SK-N-DZ (cell line): ENCODE data around the gene AMBRA1.

ENCODE experiments used
- DNase-seq: peaks from one replicate; pipeline ENCODE4 v3.0.0-alpha.2; 2015; ENCODE audit warnings: low spot score

AMBRA1 gene

GRCh38 chr11:46404476-46405017 is 189.3 kb downstream of the AMBRA1 start:
- DNase-seq, result no peak

DNA sequence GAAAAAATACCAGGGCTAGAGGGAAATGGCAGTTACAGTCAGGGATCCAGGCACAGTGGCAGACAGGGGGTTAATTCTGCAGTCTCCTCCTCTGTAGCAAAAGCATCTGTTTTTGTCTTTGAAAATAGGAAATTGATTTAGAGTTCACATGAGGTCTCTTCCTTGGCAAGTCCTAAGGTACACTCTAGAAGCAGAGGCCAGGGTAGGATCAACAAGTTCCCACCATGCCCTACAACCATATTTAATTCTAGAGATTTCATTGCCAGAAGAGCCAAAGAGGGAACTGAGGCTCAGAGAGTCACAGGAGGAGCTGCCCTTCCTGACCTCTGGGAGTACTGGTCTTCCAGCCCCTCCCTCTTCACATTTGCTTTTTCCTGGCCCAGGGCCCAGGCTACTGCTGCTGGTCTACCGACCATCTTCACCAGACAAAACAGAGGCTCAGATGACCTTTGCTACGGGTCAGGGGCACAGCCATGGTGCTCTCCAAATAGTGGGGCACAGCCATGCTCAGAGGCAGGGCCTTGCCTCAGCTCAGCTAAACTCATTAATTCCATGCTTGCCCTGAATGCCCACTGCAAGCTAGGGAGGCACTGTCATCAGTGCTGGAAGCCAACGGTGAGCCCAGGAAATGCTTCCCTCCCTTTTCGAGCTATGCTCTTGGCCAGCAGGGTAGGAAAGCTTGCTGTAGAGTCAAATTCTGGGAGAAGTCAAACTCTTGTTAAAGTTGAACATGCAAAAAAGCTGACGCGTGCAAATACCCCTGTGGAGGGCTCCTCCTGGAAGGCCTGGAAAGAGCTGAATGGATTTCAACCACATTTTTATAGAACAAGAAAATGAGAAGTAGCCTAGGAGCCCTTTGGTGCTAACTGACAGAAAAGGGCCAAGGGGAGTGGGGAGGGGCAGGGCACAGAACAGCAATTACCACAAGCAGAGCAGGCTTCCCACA is 190.6 kb downstream of the AMBRA1 start:
- no peak for DNase-seq

GRCh38 chr11:46397526-46397925 is 196.3 kb downstream of the AMBRA1 start:
- no peak for DNase-seq

DNA sequence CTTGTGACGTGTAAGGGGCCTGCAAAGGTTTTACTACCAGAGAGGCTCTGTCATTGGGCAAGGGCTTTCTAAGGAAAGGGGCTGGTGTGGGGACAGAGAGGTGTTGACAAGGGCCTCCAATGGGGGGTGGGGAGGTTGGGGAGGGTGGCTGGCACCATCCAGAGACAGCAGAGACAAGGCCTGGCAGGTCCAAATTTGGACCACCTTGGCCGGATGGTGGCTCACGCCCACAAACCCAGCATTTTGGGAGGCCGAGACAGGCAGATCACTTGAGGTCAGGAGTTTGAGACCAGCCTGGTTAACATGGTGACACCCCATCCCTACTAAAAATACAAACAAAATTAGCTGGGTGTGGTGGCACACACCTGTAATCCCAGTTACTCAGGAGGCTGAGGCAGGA is 200.1 kb downstream of the AMBRA1 start:
- no peak for DNase-seq

GRCh38 chr11:46393231-46393616 is 200.6 kb downstream of the AMBRA1 start:
- no peak for DNase-seq

DNA sequence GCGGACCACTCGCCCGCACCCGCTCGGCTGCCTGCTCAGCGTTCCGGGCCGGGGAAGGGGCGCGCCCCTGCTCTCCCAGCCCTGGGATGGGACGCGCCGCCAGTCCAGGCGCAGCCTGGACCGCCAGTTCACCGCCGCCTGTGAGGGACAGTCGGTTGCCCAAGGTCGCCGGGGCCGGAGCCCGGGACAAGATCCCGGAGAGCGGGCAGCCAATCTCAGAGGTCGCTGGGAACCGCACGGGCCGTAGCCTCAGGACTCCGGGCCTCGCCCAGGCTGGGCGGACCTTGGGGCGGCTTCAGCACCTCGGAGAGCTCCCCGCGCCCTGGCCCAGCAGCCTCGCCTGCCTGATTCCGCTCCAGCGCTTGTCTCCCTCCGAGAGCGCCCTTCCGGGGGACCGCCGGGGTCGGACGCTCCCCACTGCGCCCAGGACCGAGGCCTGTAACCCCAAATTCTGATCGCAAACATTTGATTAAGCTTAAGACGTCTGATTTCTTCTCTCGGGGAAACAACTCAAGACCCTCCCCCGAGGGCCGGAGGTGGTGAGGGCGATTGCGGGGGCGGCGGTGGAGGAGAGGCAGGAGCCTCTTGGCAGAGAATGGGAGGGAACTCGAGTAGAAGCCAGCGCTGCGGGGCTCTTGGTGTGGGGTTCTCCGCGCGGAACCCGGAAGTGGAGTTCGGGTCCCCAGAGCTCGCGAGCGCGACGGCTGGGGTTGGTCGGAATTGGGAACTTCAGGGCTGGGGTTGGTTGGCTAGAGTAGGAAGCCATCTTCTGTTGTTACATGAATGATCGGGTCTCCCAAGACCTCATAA is 201.2 kb downstream of the AMBRA1 start:
- peak; percentile 54 for DNase-seq

DNA sequence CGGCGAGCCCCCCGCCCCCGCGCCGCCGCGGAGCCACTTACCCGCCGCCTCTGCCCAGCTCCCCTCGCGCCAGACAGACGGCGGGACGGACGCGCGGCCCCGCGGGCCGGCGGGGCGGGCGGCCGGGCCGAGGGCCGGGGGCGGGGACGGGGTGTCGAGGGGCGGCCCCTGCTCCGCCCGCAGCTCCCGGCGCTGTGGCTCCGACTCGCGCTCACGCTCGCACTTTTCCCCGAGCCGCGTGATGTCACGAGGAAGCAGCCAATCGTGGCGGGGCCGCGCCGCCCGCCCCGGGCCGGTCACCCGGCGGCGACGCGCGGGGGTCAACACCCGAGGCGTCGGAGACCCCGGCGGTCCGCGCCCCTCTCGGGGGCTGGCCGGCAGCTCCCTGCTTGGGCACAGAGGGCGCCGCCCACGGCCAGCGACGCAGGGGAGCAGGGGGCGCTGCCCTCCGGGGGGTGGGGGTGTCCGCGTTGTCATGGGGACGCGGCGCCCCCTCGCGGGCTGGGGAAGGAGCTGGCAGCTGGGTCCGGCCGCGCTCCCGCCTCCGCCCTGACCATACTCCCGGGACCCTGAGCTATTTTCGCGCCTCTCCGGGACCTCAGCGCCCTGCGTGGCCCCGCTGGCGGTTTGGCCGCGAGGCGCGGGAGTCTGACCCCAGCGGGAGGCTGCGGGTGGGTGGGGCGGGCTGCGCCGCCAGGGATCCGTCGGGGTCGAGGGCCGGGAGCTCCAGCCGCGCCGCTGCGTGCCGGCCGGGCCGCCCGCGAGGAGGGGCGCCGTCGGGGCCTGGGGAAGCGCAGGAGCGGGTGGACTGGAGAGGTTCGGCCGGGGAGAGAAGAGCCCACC is 202.0 kb downstream of the AMBRA1 start, which contains the start of gene CHRM4:
TSS of gene CHRM4 (minus strand) at position 199 of the 843 bp plus-strand sequence. CDS start 5,219 bp downstream, outside the sequence.
- peak; percentile 82 for DNase-seq

GRCh38 chr11:46391186-46391577 is 202.6 kb downstream of the AMBRA1 start:
- no peak for DNase-seq

- DNase-seq, result peak; percentile 35
Measured at GRCh38 chr11:46390331-46391171, 203.3 kb downstream of the AMBRA1 start.

- DNase-seq, result peak; percentile 82
Measured at GRCh38 chr11:46389450-46390330, 204.1 kb downstream of the AMBRA1 start.

DNA sequence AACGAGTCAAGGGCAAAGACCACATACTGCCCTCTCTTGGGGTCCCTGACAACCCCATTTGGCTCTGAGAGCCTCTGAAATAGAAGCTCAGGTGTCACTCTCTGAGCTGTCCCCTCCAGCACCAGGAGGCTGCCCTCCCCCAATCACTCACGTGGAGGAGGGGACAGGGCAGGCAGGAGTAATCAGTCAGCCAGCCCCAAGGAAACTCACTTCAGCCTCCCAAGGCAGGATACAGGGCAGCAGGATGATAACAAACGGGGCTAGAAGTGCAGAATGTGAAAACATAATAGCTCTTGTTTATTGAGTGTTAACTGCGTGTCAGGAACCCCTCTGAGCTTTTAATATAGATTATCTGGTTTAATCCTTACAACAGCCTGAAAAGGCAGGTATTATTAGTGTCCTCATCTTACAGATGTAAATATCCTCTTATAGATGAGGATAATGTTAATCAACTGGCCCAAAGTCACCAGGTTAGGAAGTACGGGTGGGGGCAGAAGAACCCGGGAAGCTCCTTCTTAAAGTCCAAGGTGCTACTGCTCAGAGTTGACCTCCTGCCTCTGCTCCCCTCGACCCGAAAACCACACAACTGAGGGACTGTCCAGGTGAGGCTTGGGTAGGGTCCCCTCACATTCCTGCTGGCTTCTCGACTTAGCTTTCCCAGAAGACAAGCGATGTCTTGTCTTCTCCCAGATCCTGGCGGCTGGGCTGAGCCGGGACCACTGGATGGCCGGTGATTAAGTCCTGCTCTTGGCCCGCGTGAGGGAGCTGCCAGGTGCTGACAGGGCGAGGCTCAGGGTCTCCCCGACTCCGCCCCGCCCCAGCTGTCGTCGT is 205.0 kb downstream of the AMBRA1 start:
- no peak for DNase-seq

- peak; percentile 65 for DNase-seq
Measured at GRCh38 chr11:46387919-46388618, 205.8 kb downstream of the AMBRA1 start.

GRCh38 chr11:46387456-46387855 is 206.4 kb downstream of the AMBRA1 start:
- DNase-seq, result no peak

GRCh38 chr11:46386674-46387073 is 207.1 kb downstream of the AMBRA1 start:
- no peak for DNase-seq

DNA sequence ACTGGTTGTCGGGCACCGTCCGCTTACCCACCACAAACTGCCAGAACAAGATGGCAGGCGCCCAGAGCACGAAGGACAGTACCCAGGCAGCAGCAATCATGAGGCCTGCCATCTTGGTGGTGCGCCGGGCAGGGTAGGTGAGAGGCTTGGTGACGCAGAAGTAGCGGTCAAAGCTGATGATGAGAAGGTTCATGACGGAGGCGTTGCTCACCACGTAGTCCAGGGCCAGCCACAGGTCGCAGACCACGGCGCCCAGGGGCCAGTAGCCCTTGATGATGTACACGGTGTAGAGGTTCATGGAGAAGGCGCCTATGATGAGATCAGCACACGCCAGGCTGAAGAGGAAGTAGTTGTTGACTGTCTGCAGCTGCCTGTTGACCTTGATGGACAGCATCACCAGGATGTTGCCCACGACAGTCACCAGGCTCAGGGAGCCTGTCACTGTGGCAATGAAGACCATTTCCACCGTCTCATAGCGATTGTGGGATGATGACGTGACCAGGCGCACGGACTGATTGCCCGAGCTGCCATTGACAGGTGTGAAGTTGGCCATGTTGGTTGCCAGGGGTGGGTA is 207.7 kb downstream of the AMBRA1 start:
- DNase-seq, result no peak

GRCh38 chr11:46385169-46386004 is 208.4 kb downstream of the AMBRA1 start:
- DNase-seq, result no peak
